HCT116 (cell line): Measurements from ENCODE around the gene TMEM239. TPM values are rescaled to one million over a fixed set of nuclear protein-coding genes. Genes with fewer than 3 reads are reported as not detected.

Source experiments
- ATAC-seq: fragments of 200-7000 bp; cut with Tn5 transposase; 2 replicates; pipeline ENCODE4 v1.9.1; 2020; ENCODE audit warnings: mild to moderate bottlenecking, moderate library complexity
- BruUV-seq: library from RNA; stranded (reverse); fragments of 400-500 nt; replicated peaks from 2 replicates; lab custom pipeline; 2021; lab: Mats Ljungman, UMichigan
- CTCF ChIA-PET: fragments of 300-600 bp; sonication (Branson Sonifier 250); formaldehyde crosslinking; loops from one replicate; lab custom pipeline; 2021; ENCODE audit warnings: antibody characterized with exemption; lab: Charles Lee
- POLR2A ChIA-PET: fragments of 300-600, 350-600 bp; sonication (Branson Sonifier 250); formaldehyde crosslinking; loops from one replicate; lab custom pipeline; 2021; ENCODE audit warnings: antibody characterized with exemption; lab: Charles Lee
- RAD21 ChIA-PET, 2 experiments: fragments of 300-600 bp; sonication (Branson Sonifier 250); formaldehyde crosslinking; loops; one replicate each; lab custom pipeline; 2023; ENCODE audit warnings: low total read pairs in 2 of 2; ENCODE audit not compliant: uncharacterized antibody in 2 of 2, unreplicated experiment in 2 of 2, low non-redundant PET in 1 of 2; lab: Charles Lee
- DNase-seq: peaks from one replicate; pipeline ENCODE4 v3.0.0-alpha.2; 2010; ENCODE audit warnings: low read depth, low spot score
- H2AFZ ChIP-seq: fragments of 200-600 bp; shearing (Covaris generic), sonication (generic); 2 replicates; pipeline ENCODE4 v1.6.1; 2017; ENCODE audit warnings: low read depth, mixed run types, mixed read lengths, antibody characterized with exemption, low read length; ENCODE audit not compliant: poor library complexity, severe bottlenecking
- H3K27ac ChIP-seq: 2 replicates; pipeline ENCODE4 v1.5.1; 2012; ENCODE audit warnings: low read depth, low read length
- H3K27me3 ChIP-seq: fragments of 200-600 bp; sonication (generic); 2 replicates; pipeline ENCODE4 v1.6.1; 2016; ENCODE audit warnings: mixed run types, low read length, mixed read lengths; ENCODE audit not compliant: insufficient read depth
- H3K36me3 ChIP-seq, 2 experiments: fragments of 200-500 bp in 1 of 2; fragments of 200-600 bp in 1 of 2; sonication (Bioruptor generic) in 1 of 2; sonication (generic) in 1 of 2; 2 replicates each; pipeline versions ENCODE4 v1.5.1 to v1.6.1; 2014 to 2016; ENCODE audit warnings: low read length in 2 of 2, inconsistent platforms in 1 of 2, mixed read lengths in 1 of 2, mixed run types in 1 of 2; ENCODE audit not compliant: insufficient read depth in 2 of 2, control insufficient read depth in 1 of 2
- H3K4me1 ChIP-seq, 2 experiments: fragments of 200-600 bp in 1 of 2; sonication (generic) in 1 of 2; 2 replicates each; pipeline versions ENCODE4 v1.5.1 to v1.6.1; 2012 to 2017; ENCODE audit warnings: low read length in 2 of 2, inconsistent platforms in 1 of 2, mild to moderate bottlenecking in 1 of 2, mixed read lengths in 1 of 2, mixed run types in 1 of 2, moderate library complexity in 1 of 2; ENCODE audit not compliant: insufficient read depth in 2 of 2, control insufficient read depth in 1 of 2
- H3K4me2 ChIP-seq: fragments of 200-600 bp; sonication (generic); 2 replicates; pipeline ENCODE4 v1.6.1; 2017; ENCODE audit warnings: mixed run types, low read length, mixed read lengths
- H3K4me3 ChIP-seq, 2 experiments: fragments of 200-600 bp in 1 of 2; sonication (generic) in 1 of 2; replicated peaks in 1 of 2; 2 replicates each; pipeline ENCODE4 v1.5.1; 2011 to 2016; ENCODE audit warnings: low read length in 2 of 2, control low read depth in 1 of 2, low read depth in 1 of 2, mild to moderate bottlenecking in 1 of 2, mixed read lengths in 1 of 2, mixed run types in 1 of 2
- H3K79me2 ChIP-seq: fragments of 200-600 bp; sonication (generic); 2 replicates; pipeline ENCODE4 v1.6.1; 2017; ENCODE audit warnings: mild to moderate bottlenecking, mixed run types, low read length, moderate library complexity, mixed read lengths; ENCODE audit not compliant: insufficient read depth
- H3K9ac ChIP-seq: fragments of 200-600 bp; sonication (generic); 2 replicates; pipeline ENCODE4 v1.6.1; 2016; ENCODE audit warnings: low read length, mixed read lengths
- H3K9me2 ChIP-seq: fragments of 200-600 bp; sonication (generic), shearing (Covaris generic); 2 replicates; pipeline ENCODE4 v1.6.1; 2017; ENCODE audit warnings: mixed run types, mild to moderate bottlenecking, moderate library complexity; ENCODE audit not compliant: insufficient read depth
- H3K9me3 ChIP-seq, 2 experiments: fragments of 200-500 bp in 1 of 2; fragments of 200-600 bp in 1 of 2; sonication (Bioruptor generic) in 1 of 2; sonication (generic) in 1 of 2; 2 replicates each; pipeline ENCODE4 v1.6.1; 2014 to 2017; ENCODE audit warnings: low read length in 2 of 2, mixed read lengths in 2 of 2, inconsistent platforms in 1 of 2, low read depth in 1 of 2, mild to moderate bottlenecking in 1 of 2, mixed run types in 1 of 2, moderate library complexity in 1 of 2; ENCODE audit not compliant: control insufficient read depth in 1 of 2, insufficient read depth in 1 of 2
- H4K20me1 ChIP-seq: fragments of 200-600 bp; sonication (generic), shearing (Covaris generic); 2 replicates; pipeline ENCODE4 v1.6.1; 2017; ENCODE audit warnings: mixed run types, mild to moderate bottlenecking, moderate library complexity; ENCODE audit not compliant: insufficient read depth
- CEBPB ChIP-seq: IDR thresholded peaks from 2 replicates; pipeline ENCODE4 v1.6.1; 2012; ENCODE audit warnings: low read depth
- MAX ChIP-seq: IDR thresholded peaks from 2 replicates; pipeline ENCODE4 v1.6.1; 2012
- POLR2A ChIP-seq: IDR thresholded peaks from 2 replicates; pipeline ENCODE4 v1.7.0; 2011; ENCODE audit warnings: borderline replicate concordance; ENCODE audit not compliant: insufficient read depth, insufficient read length; ENCODE audit errors: extremely low read depth
- TCF7L2 ChIP-seq: IDR thresholded peaks from 2 replicates; pipeline ENCODE4 v1.7.0; 2011; ENCODE audit warnings: borderline replicate concordance, inconsistent platforms; ENCODE audit not compliant: insufficient read depth, insufficient read length; ENCODE audit errors: extremely low read depth
- ZNF274 ChIP-seq: fragments of 200-500 bp; sonication (Bioruptor generic); IDR thresholded peaks from 2 replicates; pipeline ENCODE4 v1.6.1; 2014; ENCODE audit warnings: mild to moderate bottlenecking, low read depth, low read length, inconsistent platforms
- intact Hi-C: fragments of 100-400 bp; cut with micrococcal nuclease; formaldehyde crosslinking; loops from 2 replicates; pipeline ENCODE4 v1.10.0; 2022
- total RNA-seq: library from RNA; stranded (reverse); gene quantifications from one replicate; pipeline ENCODE4 v1.2.1, GENCODE V29; 2021; ENCODE audit not compliant: unreplicated experiment

Gene TMEM239
- total RNA-seq, 1 experiment from 2014 or later, result not detected

DNA sequence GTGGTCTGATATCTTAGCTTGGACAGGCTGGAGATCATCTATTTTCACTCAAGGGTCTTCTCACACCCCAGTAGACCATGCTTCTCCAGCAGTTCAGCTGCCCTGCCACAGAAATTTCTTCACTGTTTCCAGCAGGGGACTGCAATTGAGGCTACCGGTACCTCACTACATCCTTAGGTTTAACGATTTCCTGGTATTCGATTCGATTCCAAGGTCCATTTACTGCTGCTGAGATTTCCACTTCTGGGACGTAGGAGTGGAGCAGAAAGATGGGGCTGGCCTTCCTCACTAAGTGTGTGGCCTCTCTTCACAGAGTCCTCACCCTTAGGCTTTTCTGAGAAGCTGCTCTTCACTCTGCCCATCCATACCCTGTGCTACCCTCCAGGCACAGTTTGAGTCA is 30.5 kb downstream of the TMEM239 start:
- ChIA-PET RAD21 (no interaction called here), POLR2A (no interaction called here), CTCF (no interaction called here)
- no peak overlapping the region for H3K27ac ChIP-seq
- no peaks in the 10 kb centered on the region for H3K9me2 ChIP-seq
- H3K36me3 ChIP-seq, result no peaks in the 10 kb centered on the region
- no peaks in the 10 kb centered on the region for H3K9me3 ChIP-seq
- no peaks in the 10 kb centered on the region for H4K20me1 ChIP-seq
- no peak overlapping the region for H3K4me2 ChIP-seq
- H3K27me3 ChIP-seq, result no peaks in the 10 kb centered on the region
- no TSS peak for BruUV-seq
- H3K4me3 ChIP-seq, result no peak overlapping the region
- no peak for DNase-seq
- no peak overlapping the region for H2AFZ ChIP-seq
- no peak overlapping the region for H3K9ac ChIP-seq
- H3K4me1 ChIP-seq, result peaks cover 2 to 3% of the 10 kb centered on the region in 2 experiments; a peak in 2 of 4 replicates
- TF ChIP-seq MAX, result no peak
- no peak for TF ChIP-seq TCF7L2
- no peak for TF ChIP-seq ZNF274
- TF ChIP-seq, all 23 proteins: peak for 0
- ATAC-seq, result no peak
- intact Hi-C loops, result no loop called here
- H3K79me2 ChIP-seq, result no peaks in the 10 kb centered on the region

DNA sequence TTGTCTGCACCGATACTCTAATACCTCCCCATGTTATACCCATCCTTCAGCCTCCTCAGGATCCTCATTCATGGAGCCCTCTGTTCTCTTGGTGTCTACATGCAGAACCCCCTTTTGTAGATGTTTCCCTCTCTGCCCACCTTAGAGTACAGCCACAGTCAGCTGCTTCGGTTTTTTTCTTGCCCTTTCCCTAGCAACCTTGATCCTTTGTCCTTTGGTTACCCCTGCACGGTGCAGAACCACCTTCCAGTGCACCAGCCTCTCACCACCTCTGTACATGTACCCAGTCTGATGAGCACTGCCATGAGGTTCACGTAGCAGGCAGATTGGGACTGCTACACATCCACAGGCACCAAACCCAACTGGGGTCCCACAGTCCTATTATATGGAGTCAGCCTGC is 31.6 kb downstream of the TMEM239 start:
- ChIA-PET POLR2A (no interaction called here), CTCF (no interaction called here), RAD21 (no interaction called here)
- H4K20me1 ChIP-seq, result no peaks in the 10 kb centered on the region
- H3K79me2 ChIP-seq, result no peaks in the 10 kb centered on the region
- no peak overlapping the region for H2AFZ ChIP-seq
- no peaks in the 10 kb centered on the region for H3K9me3 ChIP-seq
- no peak overlapping the region for H3K9ac ChIP-seq
- no peak for TF ChIP-seq POLR2A
- TF ChIP-seq CEBPB, result no peak
- no peaks in the 10 kb centered on the region for H3K36me3 ChIP-seq
- no peaks in the 10 kb centered on the region for H3K4me1 ChIP-seq
- H3K27me3 ChIP-seq, result no peaks in the 10 kb centered on the region
- DNase-seq (no peak), ATAC-seq (no peak)
- H3K4me3 ChIP-seq, result no peak overlapping the region
- BruUV-seq, result no TSS peak
- intact Hi-C loops, result no loop called here
- no peak overlapping the region for H3K27ac ChIP-seq
- no peaks in the 10 kb centered on the region for H3K9me2 ChIP-seq
- H3K4me2 ChIP-seq, result no peak overlapping the region
